Smooth muscle cell (in vitro differentiated cells): ENCODE data around the gene MTERF1. TPM values are rescaled to one million over a fixed set of nuclear protein-coding genes. Genes with fewer than 3 reads are reported as not detected.
A peak's percentile ranks its signal among the peaks of the same experiment; 100 is the strongest.

ENCODE experiments used
- DNase-seq: peaks from one replicate; lab custom pipeline; 2025; ENCODE audit not compliant: unreplicated experiment; lab: John Stamatoyannopoulos, UW
- H2AFZ ChIP-seq: fragments of 200-600 bp; sonication (generic); 2 replicates; pipeline ENCODE4 v1.6.0; 2016; ENCODE audit warnings: antibody characterized with exemption, low read depth, mild to moderate bottlenecking
- H3F3A ChIP-seq: fragments of 200-600 bp; sonication (generic); 2 replicates; pipeline ENCODE4 v1.6.0; 2017; ENCODE audit warnings: antibody characterized with exemption, low read depth
- H3K27ac ChIP-seq: fragments of 200-600 bp; sonication (generic); 2 replicates; pipeline ENCODE4 v1.5.1; 2016; ENCODE audit warnings: low read depth, mild to moderate bottlenecking
- H3K27me3 ChIP-seq: fragments of 200-600 bp; sonication (generic); 2 replicates; pipeline ENCODE4 v1.6.1; 2016; ENCODE audit warnings: low read depth, mild to moderate bottlenecking
- H3K36me3 ChIP-seq: fragments of 200-600 bp; sonication (generic); 2 replicates; pipeline ENCODE4 v1.5.1; 2016; ENCODE audit warnings: low read depth
- H3K4me1 ChIP-seq: fragments of 200-600 bp; sonication (generic); 2 replicates; pipeline ENCODE4 v1.5.1; 2016; ENCODE audit warnings: low read depth
- H3K4me2 ChIP-seq: fragments of 200-600 bp; sonication (generic); 2 replicates; pipeline ENCODE4 v1.6.0; 2016; ENCODE audit warnings: mild to moderate bottlenecking
- H3K4me3 ChIP-seq: fragments of 200-600 bp; sonication (generic); 2 replicates; pipeline ENCODE4 v1.5.1; 2016; ENCODE audit warnings: mild to moderate bottlenecking
- H3K79me2 ChIP-seq: fragments of 200-600 bp; sonication (generic); 2 replicates; pipeline ENCODE4 v1.6.0; 2016; ENCODE audit warnings: low read depth, mild to moderate bottlenecking
- H3K9ac ChIP-seq: fragments of 200-600 bp; sonication (generic); 2 replicates; pipeline ENCODE4 v1.6.0; 2016; ENCODE audit warnings: low read depth
- H3K9me3 ChIP-seq: fragments of 200-600 bp; sonication (generic); replicated peaks from 2 replicates; pipeline ENCODE4 v1.5.1; 2016; ENCODE audit warnings: low read depth
- H4K20me1 ChIP-seq: fragments of 200-600 bp; sonication (generic); 2 replicates; pipeline ENCODE4 v1.6.0; 2016; ENCODE audit warnings: low read depth
- CTCF ChIP-seq: fragments of 200-600 bp; sonication (generic); IDR thresholded peaks from 2 replicates; pipeline ENCODE4 v1.5.1; 2017; ENCODE audit warnings: borderline replicate concordance, mild to moderate bottlenecking, antibody characterized with exemption; ENCODE audit not compliant: insufficient read depth, poor library complexity, severe bottlenecking
- WGBS: methylation state at CpG from one replicate; pipeline ENCODE4 v1.1.7; 2016; ENCODE audit warnings: low lambda C conversion rate; 5-methylcytosine and 5-hydroxymethylcytosine counted together
- polyA plus RNA-seq: library from polyadenylated mRNA; unstranded; fragments of >200 nt; fragmentation: Nextera tagmentation; extraction: Ambion mirVana; gene quantifications from 2 replicates; pipeline ENCODE4 v1.2.1, GENCODE V29; 2016
- total RNA-seq: library from RNA; depleted of rRNA; stranded (reverse); fragments of >200 nt; gene quantifications from 2 replicates; pipeline ENCODE4 v1.2.3, GENCODE V29; 2014

MTERF1 gene
- total and polyA plus RNA-seq, 2 experiments from 2014 or later = 6.1 to 8.9 TPM

GRCh38 chr7:91883676-91884362, 3.3 kb upstream of the MTERF1 start:
- no peaks in the 10 kb centered on the region for H3K36me3 ChIP-seq
- TF ChIP-seq CTCF = no peak
- no peak overlapping the region for H2AFZ ChIP-seq
- no peaks in the 10 kb centered on the region for H3F3A ChIP-seq
- no peaks in the 10 kb centered on the region for H3K9me3 ChIP-seq
- peaks cover 12% of the 10 kb centered on the region for H3K79me2 ChIP-seq
- H3K27me3 ChIP-seq = no peaks in the 10 kb centered on the region
- no peak for DNase-seq
- H3K9ac ChIP-seq = no peak overlapping the region
- no peak overlapping the region for H3K27ac ChIP-seq
- H3K4me1 ChIP-seq = peaks cover 8% of the 10 kb centered on the region
- no peak overlapping the region for H3K4me2 ChIP-seq
- no peak overlapping the region for H3K4me3 ChIP-seq
- no peaks in the 10 kb centered on the region for H4K20me1 ChIP-seq
- WGBS = 82% methylated on average over 1 of the region's 1 CpG

- no peaks in the 10 kb centered on the region for H3K27me3 ChIP-seq
- H3K9me3 ChIP-seq = no peaks in the 10 kb centered on the region
- no peak for TF ChIP-seq CTCF
- no peaks in the 10 kb centered on the region for H3K36me3 ChIP-seq
- peak overlapping the region; percentile 62 for H3K9ac ChIP-seq
- peaks cover 27% of the 10 kb centered on the region for H3K79me2 ChIP-seq
- no peak overlapping the region for H3K27ac ChIP-seq
- peak overlapping the region; percentile 89 for H3K4me2 ChIP-seq
- H3F3A ChIP-seq = no peaks in the 10 kb centered on the region
- peak overlapping the region; percentile 86 for H2AFZ ChIP-seq
- peak overlapping the region; percentile 77 for H3K4me3 ChIP-seq
- DNase-seq = no peak
- WGBS = 7% methylated on average over 9 of the region's 9 CpGs
- peaks cover 8% of the 10 kb centered on the region for H3K4me1 ChIP-seq
- H4K20me1 ChIP-seq = no peaks in the 10 kb centered on the region
Measured at GRCh38 chr7:91880016-91880412, 488 bp downstream of the MTERF1 start.

GRCh38 chr7:91876391-91877133, 3.9 kb downstream of the MTERF1 start:
- WGBS = 83% methylated on average over 4 of the region's 4 CpGs
- no peak for DNase-seq
- Histone ChIP-seq H3K36me3 (no peaks in the 10 kb centered on the region), H3K4me2 (no peak overlapping the region), H3K27me3 (no peaks in the 10 kb centered on the region), H3F3A (no peaks in the 10 kb centered on the region), H4K20me1 (peaks cover 4% of the 10 kb centered on the region), H3K27ac (no peak overlapping the region), H3K9ac (no peak overlapping the region), H3K4me3 (no peak overlapping the region), H3K4me1 (peaks cover 8% of the 10 kb centered on the region), H2AFZ (no peak overlapping the region), H3K9me3 (no peaks in the 10 kb centered on the region), H3K79me2 (peaks cover 27% of the 10 kb centered on the region)
- peak; percentile 23 for TF ChIP-seq CTCF
